IMR-90 (cell line): Measurements from ENCODE around the gene CYP8B1. TPM values are rescaled to one million over a fixed set of nuclear protein-coding genes. Genes with fewer than 3 reads are reported as not detected.

ENCODE experiments used
- ATAC-seq: fragments of 200-7000 bp; cut with Tn5 transposase; 2 replicates; pipeline ENCODE4 v1.9.1; 2020; ENCODE audit warnings: low read depth, mild to moderate bottlenecking, moderate library complexity
- BruUV-seq: library from RNA; stranded (reverse); fragments of 400-500 nt; replicated peaks from 2 replicates; lab custom pipeline; 2021; lab: Mats Ljungman, UMichigan
- CTCF ChIA-PET: fragments of 300-600 bp; formaldehyde crosslinking; extraction: SDS; loops from one replicate; lab custom pipeline; 2021; ENCODE audit warnings: antibody characterized with exemption; lab: Yijun Ruan, JAX
- POLR2A ChIA-PET: fragments of 300-600 bp; sonication (Branson Sonifier 250); formaldehyde crosslinking; loops from one replicate; lab custom pipeline; 2022; ENCODE audit warnings: antibody characterized with exemption; ENCODE audit not compliant: unreplicated experiment; lab: Charles Lee
- DNase-seq: peaks from one replicate; pipeline ENCODE4 v3.0.0; 2013
- H2AFZ ChIP-seq: replicated peaks from 2 replicates; pipeline ENCODE3; 2013; ENCODE audit warnings: low read length, mild to moderate bottlenecking; ENCODE audit not compliant: poor library complexity
- H2AK5ac ChIP-seq: 2 replicates; pipeline ENCODE4 v1.6.1; 2013; ENCODE audit warnings: low read depth, low read length, inconsistent platforms
- H2AK9ac ChIP-seq: replicated peaks from 2 replicates; pipeline ENCODE3; 2013; ENCODE audit warnings: mild to moderate bottlenecking, low read depth, low read length, moderate library complexity; ENCODE audit not compliant: poor library complexity
- H2BK120ac ChIP-seq: 2 replicates; pipeline ENCODE4 v1.6.1; 2013; ENCODE audit warnings: low read depth, low read length, inconsistent platforms
- H2BK15ac ChIP-seq: 3 replicates; pipeline ENCODE4 v1.6.1; 2013; ENCODE audit warnings: low read depth, low read length, inconsistent platforms
- H2BK20ac ChIP-seq: 2 replicates; pipeline ENCODE4 v1.6.1; 2013; ENCODE audit warnings: low read depth, mild to moderate bottlenecking, inconsistent platforms, low read length, moderate library complexity
- H2BK5ac ChIP-seq: 2 replicates; pipeline ENCODE4 v1.6.1; 2013; ENCODE audit warnings: mild to moderate bottlenecking, low read depth, low read length, inconsistent platforms; ENCODE audit not compliant: poor library complexity, severe bottlenecking
- H3K14ac ChIP-seq: replicated peaks from 2 replicates; pipeline ENCODE4 v1.6.1; 2013; ENCODE audit warnings: low read depth, low read length, inconsistent platforms
- H3K18ac ChIP-seq: 2 replicates; pipeline ENCODE4 v1.6.1; 2013; ENCODE audit warnings: low read depth, low read length, control low read depth
- H3K23ac ChIP-seq: 2 replicates; pipeline ENCODE4 v1.6.1; 2013; ENCODE audit warnings: low read depth, low read length, inconsistent platforms
- H3K27ac ChIP-seq: 2 replicates; pipeline ENCODE4 v1.5.1; 2013; ENCODE audit warnings: mild to moderate bottlenecking, control low read depth, low read length; ENCODE audit not compliant: insufficient read depth
- H3K27me3 ChIP-seq: 2 replicates; pipeline ENCODE4 v1.6.1; 2013; ENCODE audit warnings: low read length; ENCODE audit not compliant: control insufficient read depth, insufficient read depth
- H3K36me3 ChIP-seq: 2 replicates; pipeline ENCODE4 v1.6.1; 2013; ENCODE audit warnings: low read length, mixed read lengths; ENCODE audit not compliant: control insufficient read depth, insufficient read depth
- H3K4ac ChIP-seq: 2 replicates; pipeline ENCODE4 v1.6.1; 2013; ENCODE audit warnings: low read depth, low read length, inconsistent platforms
- H3K4me1 ChIP-seq: 2 replicates; pipeline ENCODE4 v1.6.1; 2013; ENCODE audit warnings: low read length, mixed read lengths; ENCODE audit not compliant: control insufficient read depth, insufficient read depth
- H3K4me2 ChIP-seq: 2 replicates; pipeline ENCODE4 v1.6.1; 2013; ENCODE audit warnings: low read depth, mild to moderate bottlenecking, control low read depth, low read length, moderate library complexity
- H3K4me3 ChIP-seq: 2 replicates; pipeline ENCODE4 v1.5.1; 2013; ENCODE audit warnings: low read depth, mild to moderate bottlenecking, control low read depth, low read length, moderate library complexity; ENCODE audit not compliant: insufficient read depth
- H3K56ac ChIP-seq: 2 replicates; pipeline ENCODE4 v1.6.1; 2013; ENCODE audit warnings: low read length, inconsistent platforms; ENCODE audit not compliant: insufficient read depth; ENCODE audit errors: extremely low read depth
- H3K79me1 ChIP-seq, 2 experiments: 2 replicates each; pipeline ENCODE4 v1.6.1; 2013; ENCODE audit warnings: low read length in 2 of 2, inconsistent platforms in 1 of 2, low read depth in 1 of 2
- H3K9ac ChIP-seq: 2 replicates; pipeline ENCODE4 v1.6.1; 2013; ENCODE audit warnings: low read depth, low read length, control low read depth
- H3K9me1 ChIP-seq: 2 replicates; pipeline ENCODE4 v1.6.1; 2013; ENCODE audit warnings: low read length, inconsistent platforms; ENCODE audit not compliant: insufficient read depth
- H3K9me3 ChIP-seq: 2 replicates; pipeline ENCODE4 v1.6.1; 2013; ENCODE audit warnings: low read length; ENCODE audit not compliant: control insufficient read depth, insufficient read depth
- H4K20me1 ChIP-seq: 2 replicates; pipeline ENCODE4 v1.6.1; 2013; ENCODE audit warnings: low read length, inconsistent platforms; ENCODE audit not compliant: insufficient read depth
- H4K5ac ChIP-seq: 2 replicates; pipeline ENCODE4 v1.6.1; 2013; ENCODE audit warnings: mild to moderate bottlenecking, low read depth, low read length, control low read depth
- H4K8ac ChIP-seq, 2 experiments: 2 replicates each; pipeline ENCODE4 v1.6.1; 2013; ENCODE audit warnings: low read depth in 2 of 2, low read length in 2 of 2, control low read depth in 1 of 2, inconsistent platforms in 1 of 2
- H4K91ac ChIP-seq: 2 replicates; pipeline ENCODE4 v1.6.1; 2013; ENCODE audit warnings: low read depth, low read length, inconsistent platforms; ENCODE audit not compliant: insufficient read depth
- NFE2L2 ChIP-seq: fragments of 150-350 bp; IDR thresholded peaks from 2 replicates; pipeline ENCODE4 v1.6.1; 2016; ENCODE audit warnings: low read depth, mild to moderate bottlenecking, low read length
- RFX5 ChIP-seq: IDR thresholded peaks from 2 replicates; pipeline ENCODE4 v1.8.0; 2012; ENCODE audit warnings: low read depth, mild to moderate bottlenecking, low read length, moderate library complexity
- WGBS, 2 experiments: methylation state at CpG; one replicate each; pipeline versions ENCODE4 v1.1.5 to v1.1.7; 2013; ENCODE audit warnings: missing lambda C conversion rate in 2 of 2; ENCODE audit not compliant: insufficient read length in 1 of 2; ENCODE audit errors: extremely low coverage in 2 of 2; 5-methylcytosine and 5-hydroxymethylcytosine counted together
- dilution Hi-C: fragments of 300-500 bp; cut with HindIII; formaldehyde crosslinking; loops from one replicate; pipeline ENCODE4 v1.14.3; 2018; ENCODE audit warnings: low sequenced_read_pairs; ENCODE audit not compliant: unreplicated experiment
- in situ Hi-C: fragments of 300-500 bp; cut with MboI; formaldehyde crosslinking; loops from 3 replicates; pipeline ENCODE4 v1.14.3; 2019; ENCODE audit warnings: low sequenced_read_pairs, inconsistent platforms, mixed read lengths
- intact Hi-C: fragments of 100-400 bp; cut with micrococcal nuclease; formaldehyde crosslinking; loops from 2 replicates; pipeline ENCODE4 v1.10.0; 2022
- polyA plus RNA-seq, 3 experiments: library from polyadenylated mRNA; depleted of rRNA; stranded (reverse); fragments of >200 nt; gene quantifications; 2 replicates each; pipeline ENCODE4 v1.2.3, GENCODE V29; 2012; ENCODE audit warnings: low replicate concordance in 1 of 3
- total RNA-seq: library from RNA; depleted of rRNA; stranded (reverse); fragments of >200 nt; gene quantifications from 2 replicates; pipeline ENCODE4 v1.2.3, GENCODE V29; 2012

The CYP8B1 gene
- total and polyA plus RNA-seq, 2 of the 4 experiments (the other 2 are of a cell fraction) = not detected

DNA sequence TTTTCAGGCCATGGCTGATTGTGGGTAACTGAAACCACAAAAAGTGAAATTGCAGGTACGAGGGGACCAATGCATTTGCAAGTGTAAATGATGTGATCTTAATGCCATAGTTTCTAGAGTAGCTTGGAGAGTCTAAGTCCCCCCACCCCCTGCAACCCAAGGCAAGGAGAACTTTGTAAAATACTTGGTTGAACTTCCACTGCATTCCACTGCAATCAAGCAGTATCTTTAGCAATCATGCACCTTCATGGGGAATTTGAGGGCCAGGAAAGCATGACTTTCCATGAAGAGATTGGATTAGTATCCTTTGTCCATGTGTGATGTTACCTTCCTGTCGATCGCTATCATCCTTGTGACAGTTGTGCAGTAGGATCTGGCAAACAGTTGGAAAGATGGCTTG lies 11.4 kb upstream of the CYP8B1 start:
- H2AFZ ChIP-seq = no peak overlapping the region
- ChIA-PET CTCF (interaction anchor here (1.5 kb wide), 1 partner anchor 107 kb away, joined by 3 read pairs; no protein-coding TSS in a partner anchor), POLR2A (no interaction called here)
- in situ Hi-C loops = no loop called here
- H3K4me1 ChIP-seq = no peaks in the 10 kb centered on the region
- no peak overlapping the region for H3K4ac ChIP-seq
- WGBS, 2 experiments = no CpG with 5 or more reads among the region's 3 CpGs
- H4K91ac ChIP-seq = no peak overlapping the region
- intact Hi-C loops = loop anchor here (10.0 kb wide), 1 partner anchor 342 kb away; no protein-coding TSS in a partner anchor
- H3K9me3 ChIP-seq = no peaks in the 10 kb centered on the region
- no peak overlapping the region for H2BK15ac ChIP-seq
- H3K79me1 ChIP-seq = no peaks in the 10 kb centered on the region
- H2BK120ac ChIP-seq = no peak overlapping the region
- H3K18ac ChIP-seq = no peak overlapping the region
- DNase-seq (no peak), ATAC-seq (no peak)
- no peak overlapping the region for H2AK5ac ChIP-seq
- H4K20me1 ChIP-seq = no peaks in the 10 kb centered on the region
- no peak overlapping the region for H2BK5ac ChIP-seq
- no peak overlapping the region for H3K4me3 ChIP-seq
- BruUV-seq = no TSS peak
- H3K56ac ChIP-seq = no peak overlapping the region
- no peak overlapping the region for H4K8ac ChIP-seq
- no peaks in the 10 kb centered on the region for H3K36me3 ChIP-seq
- dilution Hi-C loops = no loop called here
- no peak overlapping the region for H4K5ac ChIP-seq
- no peak overlapping the region for H3K14ac ChIP-seq
- no peak overlapping the region for H3K23ac ChIP-seq
- no peak for TF ChIP-seq RFX5
- no peak for TF ChIP-seq NFE2L2
- no peak overlapping the region for H2AK9ac ChIP-seq
- H3K4me2 ChIP-seq = no peak overlapping the region
- H3K9ac ChIP-seq = no peak overlapping the region
- peaks cover 6% of the 10 kb centered on the region for H3K27me3 ChIP-seq
- H3K9me1 ChIP-seq = no peaks in the 10 kb centered on the region
- no peak overlapping the region for H2BK20ac ChIP-seq
- no peak overlapping the region for H3K27ac ChIP-seq
